ENCODE measurements around the gene PDSS2.

DNA sequence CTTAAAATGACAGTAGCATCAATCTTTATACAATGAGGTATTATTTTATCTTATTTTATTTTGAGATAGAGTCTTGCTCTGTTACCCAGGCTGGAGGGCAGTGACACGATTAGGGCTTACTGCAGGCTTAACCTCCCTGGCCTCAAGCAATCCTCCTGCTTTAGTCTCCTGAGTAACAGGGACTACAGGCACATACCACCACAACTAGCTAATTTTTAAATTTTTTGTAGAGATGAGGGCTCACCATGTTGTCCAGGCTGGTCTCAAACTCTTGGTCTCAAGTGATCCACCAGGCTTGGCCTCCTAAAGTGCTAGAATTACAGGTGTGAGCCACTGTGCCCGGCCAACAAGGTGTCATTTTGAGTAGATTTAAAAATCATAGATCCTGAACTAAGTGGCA, 125.9 kb downstream of the PDSS2 start:
- no peak for TF ChIP-seq HCFC1 (IDR thresholded peaks at IDR 0.05; ENCODE audit: low read depth, low read length)
- no peak for TF ChIP-seq TCF7L2 (IDR thresholded peaks at IDR 0.05; ENCODE audit: low read depth, low read length)
- TF ChIP-seq POLR2AphosphoS5 (IDR thresholded peaks at IDR 0.05; ENCODE audit: control insufficient read depth, insufficient read depth, low read depth, low read length) = no peak
- no peak for TF ChIP-seq RAD21 (CRISPR knock-in tag; conservative IDR thresholded peaks at IDR 0.05 in 1 of 2, IDR thresholded peaks at IDR 0.05 in 1 of 2)
- TF ChIP-seq JUND (IDR thresholded peaks at IDR 0.05; ENCODE audit: borderline replicate concordance, low read depth, low read length) = no peak
- TF ChIP-seq JUND (tag; IDR thresholded peaks at IDR 0.05; ENCODE audit: borderline replicate concordance, low read depth, low read length) = no peak
- TF ChIP-seq SREBF2 (CRISPR knock-in tag; IDR thresholded peaks at IDR 0.05) = no peak
- TF ChIP-seq CTCF (IDR thresholded peaks at IDR 0.05 in 2 of 3, conservative IDR thresholded peaks at IDR 0.05 in 1 of 3; ENCODE audit: insufficient read depth in 2 of 3, low read depth in 1 of 3, low read length in 3 of 3) = no peak
